Medulla oblongata (tissue), 1 donor: ENCODE results near the gene UGT2B7.
"Not testable (repeated sequence)": the region's sequence is repeated elsewhere in the genome, so short reads cannot be mapped to it uniquely, and the experiment has no call there.

Experiments used
- DNase-seq: peaks from one replicate; pipeline ENCODE4 v3.0.0-alpha.2; 2015; ENCODE audit errors: extremely low spot score

UGT2B7 gene

GRCh38 chr4:69088473-69088872 lies 7.8 kb upstream of the UGT2B7 start:
- no peak for DNase-seq

GRCh38 chr4:69089388-69089787 lies 6.9 kb upstream of the UGT2B7 start:
- DNase-seq, result no peak

DNA sequence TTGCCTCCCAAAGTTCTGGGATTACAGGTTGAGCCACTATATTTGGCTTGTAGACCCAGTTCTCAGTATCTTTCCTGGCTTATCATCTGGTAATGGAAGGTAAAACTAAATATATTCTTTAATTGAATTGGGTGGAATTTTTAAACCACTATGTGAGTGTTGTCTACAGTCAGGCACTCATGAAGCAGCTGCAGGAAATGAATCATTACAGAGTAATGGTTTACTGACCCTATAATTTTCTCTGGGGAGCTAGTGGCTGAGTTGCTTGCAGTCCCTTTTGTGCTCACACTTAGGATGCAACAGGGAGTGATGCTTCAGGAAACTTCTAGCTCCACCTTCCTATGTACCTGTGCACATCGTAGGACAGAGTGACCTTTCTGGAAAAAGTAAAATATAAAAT lies 4.1 kb upstream of the UGT2B7 start:
- no peak for DNase-seq

- no peak for DNase-seq
Measured at GRCh38 chr4:69092980-69093568, 3.2 kb upstream of the UGT2B7 start.

DNA sequence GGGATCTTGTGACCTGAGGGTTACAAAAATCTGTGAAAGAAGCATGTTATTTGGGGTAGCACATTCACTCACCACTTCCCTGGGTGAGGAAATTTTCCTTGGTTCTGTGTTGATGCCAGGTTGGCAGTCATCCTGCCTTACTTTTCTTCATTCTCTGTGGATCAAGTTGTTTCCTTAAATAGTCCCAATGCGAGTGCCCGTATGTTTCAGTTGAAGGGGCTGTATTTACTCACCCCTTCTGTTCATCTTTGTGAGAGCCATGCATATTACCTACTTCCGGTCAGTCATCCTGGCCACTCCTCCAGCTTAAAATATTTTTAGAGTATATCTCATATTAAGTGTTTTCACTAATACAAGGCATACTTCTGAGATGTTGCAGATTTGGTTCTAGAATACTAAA lies 2.6 kb upstream of the UGT2B7 start:
- DNase-seq, result no peak

- DNase-seq, result no peak
Measured at GRCh38 chr4:69095301-69095731, 958 bp upstream of the UGT2B7 start.

DNA sequence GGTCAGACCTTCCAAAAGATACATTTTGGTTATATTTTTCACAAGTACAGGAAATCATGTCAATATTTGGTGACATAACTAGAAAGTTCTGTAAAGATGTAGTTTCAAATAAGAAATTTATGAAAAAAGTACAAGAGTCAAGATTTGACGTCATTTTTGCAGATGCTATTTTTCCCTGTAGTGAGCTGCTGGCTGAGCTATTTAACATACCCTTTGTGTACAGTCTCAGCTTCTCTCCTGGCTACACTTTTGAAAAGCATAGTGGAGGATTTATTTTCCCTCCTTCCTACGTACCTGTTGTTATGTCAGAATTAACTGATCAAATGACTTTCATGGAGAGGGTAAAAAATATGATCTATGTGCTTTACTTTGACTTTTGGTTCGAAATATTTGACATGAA lies 536 bp downstream of the UGT2B7 start:
- DNase-seq, result no peak

GRCh38 chr4:69098470-69098869 lies 2.2 kb downstream of the UGT2B7 start:
- no peak for DNase-seq

DNA sequence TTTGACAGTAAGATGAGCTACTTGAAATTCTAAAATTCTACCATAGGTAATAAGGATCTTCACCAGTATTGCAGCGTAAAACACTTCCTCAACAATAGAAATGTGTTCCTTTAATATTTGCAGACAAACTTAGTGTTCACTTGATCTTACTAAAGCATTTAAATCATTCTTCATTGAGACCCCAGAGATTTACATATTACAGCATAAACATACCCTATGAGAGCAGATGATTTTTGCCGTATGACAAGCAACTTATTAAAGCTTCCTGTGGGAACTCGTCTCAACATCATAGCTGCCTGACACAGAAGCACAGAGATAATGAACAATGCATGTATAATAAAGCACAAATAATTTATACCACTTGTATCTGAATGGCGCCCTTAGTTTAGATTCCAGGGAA lies 3.6 kb downstream of the UGT2B7 start:
- DNase-seq, result no peak

DNA sequence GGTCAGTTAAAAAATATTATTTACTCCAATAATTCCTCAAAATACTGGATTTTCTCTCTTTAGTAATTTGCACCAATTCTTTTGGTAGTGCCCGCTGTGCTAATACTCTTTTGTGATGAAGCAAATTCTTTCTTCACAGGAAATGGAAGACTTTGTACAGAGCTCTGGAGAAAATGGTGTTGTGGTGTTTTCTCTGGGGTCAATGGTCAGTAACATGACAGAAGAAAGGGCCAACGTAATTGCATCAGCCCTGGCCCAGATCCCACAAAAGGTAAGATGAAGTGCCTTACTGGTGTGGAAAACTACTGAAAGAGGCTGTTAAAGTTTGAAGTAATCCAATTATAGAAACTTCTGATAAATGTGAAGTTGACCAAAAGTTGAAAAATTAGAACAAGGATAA lies 6.4 kb downstream of the UGT2B7 start:
- not testable (repeated sequence) for DNase-seq

DNA sequence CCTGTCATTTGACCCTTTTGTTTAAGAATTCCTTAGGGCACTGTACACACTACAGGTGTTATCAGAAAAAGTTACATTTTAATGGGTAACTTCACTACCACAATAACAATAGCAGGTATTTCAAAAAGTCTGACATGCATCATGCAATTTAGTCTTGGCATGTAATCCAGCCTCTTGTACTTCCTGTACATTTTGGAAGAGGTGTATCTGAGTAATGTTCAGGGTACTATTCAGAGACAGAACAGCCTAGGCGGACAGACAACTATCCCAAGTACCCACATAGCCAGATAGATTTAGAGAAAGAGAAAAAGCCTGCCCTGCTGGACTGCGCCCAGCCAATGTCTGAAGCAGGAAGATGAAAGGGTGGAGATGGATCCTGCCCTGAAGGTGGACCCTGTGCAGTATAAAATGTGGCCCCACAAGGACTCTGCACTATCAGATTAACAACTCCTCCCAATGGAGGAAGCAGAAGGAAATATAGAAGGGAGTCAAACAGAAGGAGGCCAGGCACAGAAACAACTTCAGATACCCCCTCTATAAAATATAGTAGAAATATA lies 8.5 kb downstream of the UGT2B7 start:
- no peak for DNase-seq

GRCh38 chr4:69115151-69115850 lies 19.0 kb downstream of the UGT2B7 start:
- DNase-seq, result not testable (repeated sequence)

GRCh38 chr4:69115851-69116213 lies 19.6 kb downstream of the UGT2B7 start:
- DNase-seq, result no peak

- no peak for DNase-seq
Measured at GRCh38 chr4:69116645-69117321, 20.5 kb downstream of the UGT2B7 start.

DNA sequence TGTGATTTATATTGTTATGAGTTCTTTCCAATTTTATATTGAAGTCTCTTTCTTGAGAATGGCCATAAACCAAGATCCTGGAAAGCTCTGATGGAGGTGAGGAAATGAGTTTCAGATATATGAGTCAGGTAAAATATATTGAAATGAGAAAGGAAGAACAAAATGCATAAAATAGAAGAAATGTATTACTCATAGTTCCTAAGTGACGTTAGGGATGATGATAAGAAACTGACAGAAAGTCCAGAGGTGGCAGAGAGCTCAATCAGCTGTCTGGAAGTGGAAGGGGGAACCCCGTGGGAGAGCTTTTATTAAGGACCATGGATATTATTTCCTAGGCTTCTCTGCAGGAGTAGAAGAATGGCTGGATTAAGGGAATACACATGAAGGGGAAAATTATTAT lies 24.6 kb downstream of the UGT2B7 start:
- DNase-seq, result no peak

DNA sequence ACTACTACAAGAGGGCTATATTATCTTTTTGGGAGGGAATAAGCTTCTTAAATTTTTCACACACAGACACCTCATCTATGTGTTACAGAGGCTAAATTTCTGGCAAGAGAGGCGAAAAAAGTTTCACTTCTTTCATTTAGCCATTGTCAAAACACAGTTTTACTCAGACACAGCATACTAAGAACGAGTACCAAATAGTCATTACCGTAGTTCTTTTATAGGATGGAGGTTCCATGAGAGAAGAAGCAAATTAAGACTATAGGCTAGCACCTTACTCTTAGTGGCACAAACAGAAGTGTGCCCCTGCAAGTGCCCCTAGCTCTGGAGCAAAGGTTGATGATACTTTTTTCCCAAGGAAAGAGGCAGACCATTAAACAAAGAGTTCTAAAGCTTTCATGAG lies 26.2 kb downstream of the UGT2B7 start:
- DNase-seq, result no peak

- no peak for DNase-seq
Measured at GRCh38 chr4:69124941-69125340, 28.7 kb downstream of the UGT2B7 start.

- no peak for DNase-seq
Measured at GRCh38 chr4:69126024-69126423, 29.8 kb downstream of the UGT2B7 start.

GRCh38 chr4:69133993-69134392 lies 37.7 kb downstream of the UGT2B7 start:
- DNase-seq, result no peak

DNA sequence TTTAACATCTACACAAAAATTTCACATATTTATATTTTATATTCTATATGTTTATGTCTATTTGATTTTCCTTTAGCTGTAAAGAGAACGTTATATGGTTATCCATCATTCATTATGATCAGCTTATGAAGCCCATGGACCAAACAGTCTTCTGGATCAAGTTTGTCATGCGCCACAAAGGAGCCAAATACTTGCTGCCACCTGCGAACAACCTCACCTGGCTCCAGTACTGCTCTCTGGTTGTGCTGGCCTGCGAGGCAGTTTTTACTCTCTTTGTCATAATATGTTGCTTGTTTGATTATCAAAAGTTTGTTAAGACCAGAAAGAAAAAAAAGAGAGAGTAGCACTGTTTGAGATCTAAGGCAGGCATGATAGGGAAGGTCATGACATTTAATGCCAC lies 38.2 kb downstream of the UGT2B7 start:
- no peak for DNase-seq

GRCh38 chr4:69141320-69141719 lies 45.0 kb downstream of the UGT2B7 start:
- DNase-seq, result no peak

DNA sequence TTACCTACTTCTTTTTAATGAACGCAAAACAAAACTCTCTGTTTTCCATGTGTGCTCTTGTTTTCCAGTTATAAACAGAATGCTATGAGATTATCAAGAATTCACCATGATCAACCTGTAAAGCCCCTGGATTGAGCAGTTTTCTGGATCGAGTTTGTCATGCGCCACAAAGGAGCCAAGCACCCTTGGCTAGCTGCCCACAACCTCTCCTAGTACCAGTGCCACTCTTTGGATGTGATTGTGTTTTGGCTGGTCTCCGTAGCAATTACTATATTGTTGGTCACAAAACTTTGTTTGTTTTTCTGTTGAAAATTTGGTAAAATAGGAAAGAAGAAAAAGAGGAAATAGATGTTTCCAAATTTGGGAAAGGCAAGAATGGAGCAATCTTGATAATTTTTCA lies 51.1 kb downstream of the UGT2B7 start:
- DNase-seq, result no peak

GRCh38 chr4:69154021-69154420 lies 57.7 kb downstream of the UGT2B7 start:
- no peak for DNase-seq
